NCI-H2107 treated with DMSO at 0.1 percent for 48 hours (cell line): ENCODE data around the gene EHHADH.

ENCODE experiments used
- DNase-seq: peaks from one replicate; lab custom pipeline; 2025; ENCODE audit not compliant: unreplicated experiment; lab: John Stamatoyannopoulos, UW

EHHADH gene

GRCh38 chr3:185151101-185151963 is 102.5 kb downstream of the EHHADH start:
- no peak for DNase-seq

- no peak for DNase-seq
These were observed 103.3 kb downstream of the EHHADH start for GRCh38 chr3:185150561-185150960.

GRCh38 chr3:185149591-185149990 is 104.3 kb downstream of the EHHADH start:
- DNase-seq, result no peak

- no peak for DNase-seq
These were observed 108.3 kb downstream of the EHHADH start for GRCh38 chr3:185145511-185145910.

GRCh38 chr3:185144784-185145183 is 109.1 kb downstream of the EHHADH start:
- no peak for DNase-seq
